Measurements from ENCODE around the gene IZUMO1R. TPM values are rescaled to one million over a fixed set of nuclear protein-coding genes. Genes with fewer than 3 reads are reported as not detected.

IZUMO1R gene
- total and polyA plus RNA-seq, 2 donors (not counting 1 experiment from before 2014, with no cell fraction given), result not detected

DNA sequence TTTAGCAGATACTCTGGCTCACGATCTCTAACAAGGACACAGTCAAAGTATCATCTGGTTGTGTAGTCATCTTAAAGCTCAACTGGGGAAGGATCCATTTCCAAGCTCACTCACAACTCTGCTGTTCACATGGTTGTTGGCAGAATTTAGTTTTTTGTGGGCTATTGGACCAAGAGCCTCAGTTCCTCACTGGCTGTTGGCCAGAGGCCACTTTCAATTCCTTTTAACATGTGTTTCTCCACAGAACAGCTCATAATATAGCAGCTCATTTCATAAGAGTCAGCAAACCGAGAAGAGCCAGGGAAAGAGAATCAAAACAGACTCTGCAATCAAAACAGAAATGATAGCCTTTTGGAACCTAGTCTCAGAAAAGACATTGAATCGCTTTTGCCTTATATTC is 22.6 kb downstream of the IZUMO1R start:
- WGBS (ENCODE audit: insufficient coverage), result no CpG with 5 or more reads among the region's 3 CpGs
- Histone ChIP-seq H3K79me2 (ENCODE audit: control insufficient read depth, insufficient read depth, low read length) (no peaks in the 10 kb centered on the region), H3K4me2 (replicated peaks; ENCODE audit: low read depth, low read length, poor library complexity, severe bottlenecking) (no peak overlapping the region), H3K9ac (ENCODE audit: low read length) (no peak overlapping the region), H2AFZ (ENCODE audit: insufficient read depth, low read depth, low read length, poor library complexity, severe bottlenecking) (no peak overlapping the region), H3K27ac (ENCODE audit: low read length in 2 of 2) (no peak overlapping the region), H3K27me3 (replicated peaks in 1 of 4; ENCODE audit: control extremely low read depth in 1 of 4, control insufficient read depth in 3 of 4, insufficient read depth in 4 of 4, low read length in 3 of 4) (no peaks in the 10 kb centered on the region), H4K20me1 (ENCODE audit: control insufficient read depth, insufficient read depth, low read length, poor library complexity, severe bottlenecking) (no peaks in the 10 kb centered on the region), H3K4me1 (ENCODE audit: control insufficient read depth in 2 of 2, insufficient read depth in 2 of 2, low read length in 2 of 2) (no peaks in the 10 kb centered on the region), H3K36me3 (replicated peaks in 1 of 2; ENCODE audit: control extremely low read depth in 1 of 2, control insufficient read depth in 1 of 2, extremely low read depth in 1 of 2, insufficient read depth in 2 of 2, low read length in 1 of 2) (no peaks in the 10 kb centered on the region), H3K9me3 (ENCODE audit: control extremely low read depth in 1 of 3, control insufficient read depth in 2 of 3, insufficient read depth in 1 of 3, low read length in 2 of 3) (peaks cover 0 to 5% (median 0%) of the 10 kb centered on the region in 3 donors), H3K4me3 (ENCODE audit: control extremely low read depth in 1 of 5, extremely low read depth in 1 of 5, insufficient read depth in 1 of 5, low read depth in 2 of 5, low read length in 4 of 5) (no peak overlapping the region)
- TF ChIP-seq, protein P1, sequence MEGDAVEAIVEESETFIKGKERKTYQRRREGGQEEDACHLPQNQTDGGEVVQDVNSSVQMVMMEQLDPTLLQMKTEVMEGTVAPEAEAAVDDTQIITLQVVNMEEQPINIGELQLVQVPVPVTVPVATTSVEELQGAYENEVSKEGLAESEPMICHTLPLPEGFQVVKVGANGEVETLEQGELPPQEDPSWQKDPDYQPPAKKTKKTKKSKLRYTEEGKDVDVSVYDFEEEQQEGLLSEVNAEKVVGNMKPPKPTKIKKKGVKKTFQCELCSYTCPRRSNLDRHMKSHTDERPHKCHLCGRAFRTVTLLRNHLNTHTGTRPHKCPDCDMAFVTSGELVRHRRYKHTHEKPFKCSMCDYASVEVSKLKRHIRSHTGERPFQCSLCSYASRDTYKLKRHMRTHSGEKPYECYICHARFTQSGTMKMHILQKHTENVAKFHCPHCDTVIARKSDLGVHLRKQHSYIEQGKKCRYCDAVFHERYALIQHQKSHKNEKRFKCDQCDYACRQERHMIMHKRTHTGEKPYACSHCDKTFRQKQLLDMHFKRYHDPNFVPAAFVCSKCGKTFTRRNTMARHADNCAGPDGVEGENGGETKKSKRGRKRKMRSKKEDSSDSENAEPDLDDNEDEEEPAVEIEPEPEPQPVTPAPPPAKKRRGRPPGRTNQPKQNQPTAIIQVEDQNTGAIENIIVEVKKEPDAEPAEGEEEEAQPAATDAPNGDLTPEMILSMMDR (IDR thresholded peaks at IDR 0.05), result no peak
- no peak for TF ChIP-seq EZH2 (IDR thresholded peaks at IDR 0.05; ENCODE audit: borderline replicate concordance, insufficient read depth, low read depth, low read length, poor library complexity, severe bottlenecking)
- intact Hi-C loops (cut with micrococcal nuclease), result no loop called here
- H3K27ac Mint-ChIP-seq, result no peak overlapping the region
- H3K27me3 Mint-ChIP-seq, result peaks cover 4% of the 10 kb centered on the region
- ChIA-PET POLR2A (no interaction called here), CTCF (no interaction called here)
- DNase-seq (no peak), ATAC-seq (ENCODE audit: low read depth) (no peak)
- H3K4me1 Mint-ChIP-seq, result no peaks in the 10 kb centered on the region
- peaks cover 2% of the 10 kb centered on the region for H3K9me3 Mint-ChIP-seq (ENCODE audit: insufficient read depth)
- no peak overlapping the region for H3K4me3 Mint-ChIP-seq

DNA sequence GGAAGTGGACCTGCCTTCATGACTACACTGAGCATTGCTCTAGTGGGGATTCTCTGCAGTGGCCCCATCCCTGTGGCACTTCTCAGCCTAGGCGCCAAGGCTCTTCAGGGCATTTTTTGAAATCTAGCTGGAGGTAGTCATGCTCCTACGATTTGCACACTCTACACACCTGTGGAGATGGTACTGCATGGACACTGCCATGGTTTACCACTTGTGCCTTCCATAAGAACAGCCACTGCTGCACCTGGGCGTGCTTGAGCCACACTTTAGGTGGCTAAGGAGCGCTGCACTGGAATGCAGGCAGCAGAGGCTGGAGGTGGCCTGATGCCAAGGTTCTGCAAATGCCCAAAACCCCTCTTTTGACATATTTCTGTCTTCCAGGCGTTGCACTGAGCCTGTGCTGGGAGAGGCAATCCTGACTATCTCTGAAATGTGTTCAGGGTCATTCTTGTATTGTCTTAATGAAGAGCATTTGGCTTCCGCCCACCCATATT is 24.3 kb downstream of the IZUMO1R start:
- Histone ChIP-seq H2AFZ (ENCODE audit: insufficient read depth, low read depth, low read length, poor library complexity, severe bottlenecking) (no peak overlapping the region), H3K9me3 (ENCODE audit: control extremely low read depth in 1 of 3, control insufficient read depth in 2 of 3, insufficient read depth in 1 of 3, low read length in 2 of 3) (peaks cover 0 to 5% (median 0%) of the 10 kb centered on the region in 3 donors), H3K27me3 (replicated peaks in 1 of 4; ENCODE audit: control extremely low read depth in 1 of 4, control insufficient read depth in 3 of 4, insufficient read depth in 4 of 4, low read length in 3 of 4) (no peaks in the 10 kb centered on the region), H3K4me3 (ENCODE audit: control extremely low read depth in 1 of 5, extremely low read depth in 1 of 5, insufficient read depth in 1 of 5, low read depth in 2 of 5, low read length in 4 of 5) (no peak overlapping the region), H3K4me2 (replicated peaks; ENCODE audit: low read depth, low read length, poor library complexity, severe bottlenecking) (no peak overlapping the region), H3K9ac (ENCODE audit: low read length) (no peak overlapping the region), H3K27ac (ENCODE audit: low read length in 2 of 2) (no peak overlapping the region), H3K79me2 (ENCODE audit: control insufficient read depth, insufficient read depth, low read length) (no peaks in the 10 kb centered on the region), H3K4me1 (ENCODE audit: control insufficient read depth in 2 of 2, insufficient read depth in 2 of 2, low read length in 2 of 2) (no peaks in the 10 kb centered on the region), H3K36me3 (replicated peaks in 1 of 2; ENCODE audit: control extremely low read depth in 1 of 2, control insufficient read depth in 1 of 2, extremely low read depth in 1 of 2, insufficient read depth in 2 of 2, low read length in 1 of 2) (no peaks in the 10 kb centered on the region), H4K20me1 (ENCODE audit: control insufficient read depth, insufficient read depth, low read length, poor library complexity, severe bottlenecking) (no peaks in the 10 kb centered on the region)
- intact Hi-C loops (cut with micrococcal nuclease), result no loop called here
- TF ChIP-seq EZH2 (IDR thresholded peaks at IDR 0.05; ENCODE audit: borderline replicate concordance, insufficient read depth, low read depth, low read length, poor library complexity, severe bottlenecking), result no peak
- TF ChIP-seq, protein P1 (IDR thresholded peaks at IDR 0.05), result no peak
- Mint-ChIP-seq H3K27me3 (peaks cover 4% of the 10 kb centered on the region), H3K4me3 (no peak overlapping the region), H3K9me3 (ENCODE audit: insufficient read depth) (peaks cover 2% of the 10 kb centered on the region), H3K27ac (no peak overlapping the region), H3K4me1 (no peaks in the 10 kb centered on the region)
- ChIA-PET POLR2A (no interaction called here), CTCF (no interaction called here)
- 85% methylated on average over 4 of the region's 6 CpGs for WGBS (ENCODE audit: insufficient coverage)
- ATAC-seq (ENCODE audit: low read depth), result no peak
- no peak for DNase-seq

All from B cell (primary cell).